ENCODE data around the gene RAPGEF1.
"Not testable (repeated sequence)": the region's sequence is repeated elsewhere in the genome, so short reads cannot be mapped to it uniquely, and the experiment has no call there.

RAPGEF1 gene

DNA sequence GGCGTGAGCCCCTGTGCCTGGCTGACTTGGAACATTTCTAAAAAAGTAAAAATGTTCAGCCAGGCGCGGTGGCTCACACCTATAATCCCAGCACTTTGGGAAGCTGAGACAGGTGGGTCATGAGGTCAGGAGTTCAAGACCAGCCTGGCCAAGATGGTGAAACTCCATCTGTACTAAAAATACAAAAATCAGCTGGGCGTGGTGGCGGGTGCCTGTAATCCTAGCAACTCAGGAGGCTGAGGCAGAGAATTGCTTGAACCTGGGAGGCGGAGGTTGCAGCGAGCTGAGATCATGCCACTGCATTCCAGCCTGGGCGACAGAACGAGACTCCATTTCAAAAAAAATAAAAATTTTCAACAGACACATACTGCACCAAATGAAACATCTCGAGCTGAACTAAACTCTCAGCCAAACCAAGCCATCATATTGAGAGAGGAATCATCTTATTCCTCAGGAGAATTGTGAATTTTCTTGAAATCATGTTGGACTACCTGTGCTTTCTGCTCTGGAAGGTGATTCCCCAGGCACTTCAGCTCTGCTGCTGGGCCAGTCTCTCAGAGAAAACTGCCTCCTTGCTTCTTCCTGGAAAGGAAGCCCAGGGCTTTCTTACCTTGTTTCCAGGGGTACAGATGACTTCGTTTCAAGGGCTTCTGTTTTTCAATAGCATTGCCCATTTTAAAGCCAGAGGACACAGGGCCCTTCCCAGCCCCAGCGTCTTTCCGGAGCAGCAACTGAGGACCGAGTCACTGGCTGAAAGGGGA, 30.7 kb downstream of the RAPGEF1 start:
- not testable (repeated sequence) for DNase-seq (ENCODE audit: extremely low read depth in 1 of 2, low read depth in 1 of 2)

DNA sequence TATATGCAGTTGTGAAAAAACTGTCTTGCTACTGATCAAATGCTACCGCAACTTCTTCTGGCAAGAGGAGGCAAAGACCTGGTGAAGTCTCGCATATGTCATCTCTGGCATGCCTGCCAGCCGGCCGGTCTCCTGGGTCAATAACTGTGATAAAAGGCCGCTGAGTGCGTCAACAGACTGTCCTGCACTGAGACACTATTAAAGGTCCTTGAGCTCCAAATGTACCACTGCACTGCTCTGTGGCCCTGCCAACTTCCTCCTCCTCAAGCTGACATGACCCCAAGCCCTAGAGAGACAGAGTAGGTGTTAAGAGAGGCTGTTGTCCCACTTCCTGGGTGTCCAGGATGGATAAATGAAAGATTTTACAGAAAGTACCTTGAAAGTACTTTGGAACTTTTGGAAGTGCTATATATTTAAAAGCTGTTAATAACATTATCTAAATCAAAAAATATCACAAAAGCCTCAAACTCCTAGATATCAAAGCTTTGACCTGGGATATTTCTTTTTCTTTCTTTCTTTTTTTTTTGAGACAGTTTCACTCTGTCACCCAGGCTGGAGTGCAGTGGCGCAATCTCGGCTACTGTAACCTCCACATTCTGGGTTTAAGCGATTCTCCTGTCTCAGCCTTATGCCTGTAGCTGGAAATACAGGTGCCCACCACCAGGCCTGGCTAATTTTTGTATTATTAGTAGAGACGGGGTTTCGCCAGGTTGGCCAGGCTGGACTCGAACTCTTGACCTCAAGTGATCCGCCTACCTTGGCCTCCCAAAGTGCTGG, 31.5 kb downstream of the RAPGEF1 start:
- DNase-seq (ENCODE audit: extremely low read depth in 1 of 2, low read depth in 1 of 2): no peak

DNA sequence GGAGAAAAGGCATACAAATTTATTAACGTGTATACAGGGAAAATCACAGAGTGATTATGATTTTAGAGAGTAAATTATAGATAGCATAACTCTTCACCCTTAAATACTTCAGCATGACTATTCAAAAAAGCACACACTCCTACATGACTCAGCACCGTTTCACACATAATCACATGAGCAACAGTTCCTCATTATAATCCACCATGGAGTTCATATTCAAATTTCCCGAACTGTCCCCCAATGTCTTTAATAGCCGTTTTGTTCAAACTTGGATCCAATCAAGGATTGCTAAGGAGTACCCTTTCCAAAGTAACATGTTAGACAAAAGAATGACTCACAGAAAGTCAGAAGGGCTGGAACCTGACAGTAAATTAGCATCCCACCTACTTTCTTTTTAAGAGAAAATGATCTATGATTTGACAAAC, 32.1 kb downstream of the RAPGEF1 start:
- DNase-seq (ENCODE audit: extremely low read depth in 1 of 2, low read depth in 1 of 2): no peak

DNA sequence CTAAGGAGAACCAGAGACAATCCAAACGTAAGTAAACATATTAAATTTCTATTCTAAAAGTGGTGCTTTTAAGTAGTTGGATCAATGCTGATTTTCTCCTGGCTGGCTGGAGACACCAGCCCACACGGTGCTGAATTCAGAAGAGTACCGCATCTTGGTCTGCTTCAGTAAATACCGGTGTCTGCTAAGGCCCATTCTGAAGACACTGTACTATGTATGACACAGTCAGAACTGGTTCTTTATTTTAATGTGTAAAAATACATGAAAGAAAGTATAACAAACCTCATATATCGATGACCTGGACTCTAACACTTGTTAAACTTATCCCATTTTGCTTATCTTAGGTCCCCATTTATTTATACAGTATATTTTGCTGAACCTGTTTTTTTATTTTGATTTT, 32.8 kb downstream of the RAPGEF1 start:
- no peak for DNase-seq (ENCODE audit: extremely low read depth in 1 of 2, low read depth in 1 of 2)

DNA sequence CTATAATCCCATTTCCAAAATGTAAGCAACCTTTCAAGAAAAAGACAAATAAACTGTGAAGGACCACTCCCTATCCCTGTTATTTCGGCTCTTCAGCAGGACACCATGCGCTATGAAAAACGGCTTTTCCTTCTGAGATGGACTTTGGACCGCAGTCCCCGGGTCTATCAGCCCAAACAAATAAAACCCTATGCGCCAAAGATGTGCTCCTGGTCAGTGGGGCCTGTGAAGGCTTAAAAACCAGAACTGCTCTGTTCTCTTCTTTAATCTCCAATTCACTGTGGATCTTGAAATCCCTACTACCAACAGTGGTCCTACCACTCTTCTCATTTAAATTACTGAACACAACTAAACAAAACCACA, 33.3 kb downstream of the RAPGEF1 start:
- no peak for DNase-seq (ENCODE audit: extremely low read depth in 1 of 2, low read depth in 1 of 2)

DNA sequence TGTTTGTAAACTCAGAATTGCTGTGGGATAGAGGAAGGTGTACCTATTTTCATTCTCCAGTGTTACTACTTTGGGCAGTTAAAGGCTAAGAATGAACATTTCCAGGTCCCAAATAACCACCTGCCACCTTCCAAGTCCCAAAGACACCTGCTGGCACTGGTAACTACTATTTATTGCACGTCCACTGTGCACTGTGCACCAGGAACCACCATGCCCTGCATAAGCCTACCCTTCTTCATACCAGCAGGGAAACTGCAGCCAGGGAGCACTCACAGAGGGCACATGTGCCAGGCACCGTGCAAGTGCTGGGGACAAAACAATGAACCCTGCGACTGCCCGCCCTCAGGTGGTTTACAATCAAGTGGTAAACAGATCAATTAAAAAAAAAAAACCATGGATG, 34.9 kb downstream of the RAPGEF1 start:
- DNase-seq (ENCODE audit: extremely low read depth in 1 of 2, low read depth in 1 of 2): no peak

DNA sequence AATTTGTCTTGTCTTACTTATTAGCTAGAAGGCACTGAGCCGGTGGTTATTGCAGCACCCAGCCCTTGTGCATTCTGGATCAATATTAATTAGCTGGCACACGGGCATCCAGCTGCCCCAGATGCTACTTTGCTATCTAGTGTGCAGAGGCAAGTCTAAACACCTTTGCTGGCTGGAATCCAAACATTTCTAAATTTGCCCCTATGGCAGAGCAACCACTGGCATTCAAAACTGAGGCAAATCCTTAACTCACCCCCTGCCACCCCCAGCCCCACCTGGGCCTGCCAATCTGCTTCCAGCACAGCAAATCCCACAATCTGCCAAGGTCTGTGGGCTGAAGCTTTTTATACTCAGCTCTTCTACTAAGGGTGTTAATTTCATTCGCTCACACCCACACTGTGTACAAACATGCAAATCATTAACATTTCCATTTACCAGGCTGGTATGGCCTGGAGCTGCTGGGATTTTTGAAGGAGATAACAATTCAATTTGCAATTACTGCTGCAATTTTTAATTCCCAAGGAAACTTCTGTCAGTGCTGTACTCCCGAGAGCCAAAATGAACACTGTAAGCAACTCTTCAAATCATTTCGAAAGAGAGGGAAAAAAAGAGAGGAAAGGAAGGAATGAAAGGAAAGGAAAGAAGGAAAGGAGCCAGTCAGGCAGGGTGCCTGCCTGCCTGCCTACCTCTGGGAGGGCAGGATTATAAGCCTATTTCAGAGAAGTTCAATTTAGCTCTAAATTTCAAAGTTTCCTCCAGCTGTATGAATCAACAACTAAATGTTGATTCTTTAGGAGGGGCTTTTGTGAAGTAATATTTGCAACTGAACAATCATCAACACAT, 35.5 kb downstream of the RAPGEF1 start:
- no peak for DNase-seq (ENCODE audit: extremely low read depth in 1 of 2, low read depth in 1 of 2)

DNA sequence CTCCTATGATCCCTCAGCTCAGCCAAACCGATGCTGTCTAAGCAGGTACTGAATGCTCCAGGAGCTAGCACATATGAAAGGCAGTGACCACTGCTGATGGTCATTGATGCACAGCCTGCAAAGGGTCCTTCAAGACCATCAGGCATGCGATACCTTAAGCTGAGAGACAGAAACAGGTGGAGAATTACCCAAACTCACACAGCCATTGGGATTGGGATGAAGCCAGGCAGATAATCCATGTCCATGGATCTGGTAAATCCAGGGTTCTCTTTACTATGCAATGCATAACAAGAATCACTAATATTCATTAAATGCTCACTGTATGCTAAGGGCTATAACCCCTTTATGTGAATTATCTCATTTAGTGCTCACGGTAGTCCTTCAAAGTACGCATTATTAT, 36.2 kb downstream of the RAPGEF1 start:
- no peak for DNase-seq (ENCODE audit: extremely low read depth in 1 of 2, low read depth in 1 of 2)

DNA sequence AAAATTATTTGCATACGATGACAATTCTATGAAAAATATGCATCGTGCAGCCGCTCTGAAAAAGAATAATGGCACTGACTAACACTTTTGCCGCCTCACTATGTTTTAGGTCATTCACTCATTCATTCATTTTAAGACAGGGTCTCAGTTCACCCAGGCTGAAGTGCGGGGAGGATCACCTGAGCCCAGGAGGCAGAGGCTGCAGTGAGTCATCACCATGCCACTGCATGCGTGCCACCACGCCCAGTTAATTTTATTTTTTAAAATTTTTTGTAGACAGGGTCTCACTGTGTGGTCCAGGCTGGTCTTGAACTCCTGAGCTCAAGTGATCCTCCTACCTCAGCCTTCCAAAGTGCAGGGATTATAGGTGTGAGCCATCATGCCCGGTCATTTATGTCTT, 37.0 kb downstream of the RAPGEF1 start:
- no peak for DNase-seq (ENCODE audit: extremely low read depth in 1 of 2, low read depth in 1 of 2)

DNA sequence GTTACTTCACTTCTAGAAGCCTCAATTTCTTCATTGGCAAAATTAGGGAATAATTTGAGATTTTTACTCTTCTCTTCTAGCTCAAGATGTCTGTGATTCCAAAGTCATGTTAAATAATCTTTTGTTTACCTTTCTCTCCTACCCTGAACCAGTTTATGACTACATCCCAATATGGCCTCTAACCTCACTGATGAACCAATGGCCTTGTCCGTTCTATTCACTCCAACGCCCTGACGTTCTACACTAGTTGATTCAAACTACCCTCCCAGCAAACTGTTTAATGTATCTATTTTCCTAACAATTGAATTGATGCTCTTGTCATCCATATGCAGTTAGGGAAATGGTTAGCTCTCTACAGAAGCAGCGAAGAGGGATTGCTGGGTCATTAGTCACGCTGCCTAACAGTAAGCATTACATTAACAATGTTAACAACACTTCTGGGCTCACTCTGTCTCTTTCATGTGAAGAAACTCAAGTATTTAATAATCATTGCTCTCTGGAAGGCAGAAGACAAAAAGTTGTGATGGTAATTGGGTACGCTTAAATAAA, 38.0 kb downstream of the RAPGEF1 start:
- DNase-seq (ENCODE audit: extremely low read depth in 1 of 2, low read depth in 1 of 2): no peak

DNA sequence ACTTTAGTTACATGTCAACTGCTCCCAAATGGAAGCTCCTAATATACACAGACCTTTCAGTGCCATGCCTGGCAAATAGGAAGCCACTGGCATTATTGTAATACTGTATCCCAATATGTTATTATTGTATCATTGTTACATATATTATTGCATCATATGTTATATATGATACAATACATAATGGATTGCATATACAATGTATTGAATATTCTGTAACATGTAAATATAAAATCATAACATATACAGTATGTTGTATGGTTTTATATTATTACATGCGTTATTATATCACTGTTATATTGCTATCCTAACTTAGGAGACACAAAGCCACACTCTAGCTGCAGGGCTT, 38.5 kb downstream of the RAPGEF1 start:
- DNase-seq (ENCODE audit: extremely low read depth in 1 of 2, low read depth in 1 of 2): no peak

DNA sequence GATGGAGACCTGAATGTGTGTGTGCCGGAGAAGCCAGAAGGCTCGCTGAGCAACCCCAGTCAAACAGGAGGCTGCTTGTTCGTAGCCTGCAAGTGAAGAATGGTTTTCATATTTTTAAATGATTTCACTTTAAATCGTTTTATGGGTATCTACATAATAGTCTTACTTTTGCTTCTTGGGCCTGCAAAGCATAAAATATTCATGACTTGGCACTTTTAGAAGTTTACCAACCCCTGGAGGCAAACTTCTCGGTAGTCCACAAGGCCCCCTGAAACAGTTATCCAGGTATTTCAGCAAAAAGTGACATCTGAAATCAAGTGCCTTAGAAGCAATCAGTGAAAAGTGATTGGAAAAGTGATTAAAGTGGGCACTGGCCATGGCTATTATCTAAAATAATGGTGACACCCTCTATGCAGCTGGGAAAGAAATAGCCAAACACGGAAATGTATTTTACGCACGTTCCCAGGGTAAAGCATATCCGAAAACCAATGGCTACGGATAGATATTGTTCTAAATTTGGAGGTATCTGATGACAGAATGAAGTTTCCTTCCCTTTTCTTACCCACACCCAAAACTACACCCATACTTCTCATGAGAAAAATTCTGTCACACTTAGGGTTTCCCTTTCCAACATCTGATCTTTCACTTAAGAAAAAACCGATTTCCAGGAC, 39.0 kb downstream of the RAPGEF1 start:
- no peak for DNase-seq (ENCODE audit: extremely low read depth in 1 of 2, low read depth in 1 of 2)

DNA sequence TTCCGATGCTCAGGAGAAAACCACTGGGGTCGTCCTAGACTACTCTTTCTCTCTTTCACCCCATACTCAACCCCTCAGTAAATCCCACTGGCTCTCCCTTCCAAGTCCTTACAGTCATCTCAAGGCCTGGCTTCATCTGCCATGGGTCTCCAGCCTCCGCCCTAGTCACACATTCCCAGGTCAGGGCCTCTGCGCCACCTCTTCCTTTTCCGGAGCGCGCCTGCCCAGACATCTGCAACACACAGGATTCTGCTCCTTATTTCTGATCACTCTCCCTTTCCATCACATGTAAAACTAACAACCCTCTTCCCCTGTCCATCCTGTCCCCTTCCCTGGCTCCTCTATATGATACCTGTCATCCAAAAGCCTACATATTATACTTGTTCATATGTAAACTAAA, 39.8 kb downstream of the RAPGEF1 start:
- no peak for DNase-seq (ENCODE audit: extremely low read depth in 1 of 2, low read depth in 1 of 2)

DNA sequence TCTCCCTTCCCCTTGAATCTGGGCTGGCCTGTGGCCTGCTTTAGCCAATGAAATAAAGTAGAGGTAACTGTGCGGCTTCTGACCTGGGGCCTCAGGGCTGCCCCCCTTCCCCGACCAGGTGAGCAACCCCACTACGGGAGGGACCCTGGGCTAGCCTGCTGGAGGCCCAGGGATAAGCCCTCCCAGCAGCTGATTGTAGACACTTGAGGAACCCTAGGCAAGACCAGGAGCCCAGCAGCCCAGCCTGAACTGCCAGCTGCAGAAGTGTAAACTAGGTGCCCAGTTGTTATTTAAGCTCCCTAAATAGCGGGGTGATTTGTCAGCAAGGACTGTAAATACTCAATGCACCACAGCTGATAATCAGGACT, 41.3 kb downstream of the RAPGEF1 start:
- no peak for DNase-seq (ENCODE audit: extremely low read depth in 1 of 2, low read depth in 1 of 2)

DNA sequence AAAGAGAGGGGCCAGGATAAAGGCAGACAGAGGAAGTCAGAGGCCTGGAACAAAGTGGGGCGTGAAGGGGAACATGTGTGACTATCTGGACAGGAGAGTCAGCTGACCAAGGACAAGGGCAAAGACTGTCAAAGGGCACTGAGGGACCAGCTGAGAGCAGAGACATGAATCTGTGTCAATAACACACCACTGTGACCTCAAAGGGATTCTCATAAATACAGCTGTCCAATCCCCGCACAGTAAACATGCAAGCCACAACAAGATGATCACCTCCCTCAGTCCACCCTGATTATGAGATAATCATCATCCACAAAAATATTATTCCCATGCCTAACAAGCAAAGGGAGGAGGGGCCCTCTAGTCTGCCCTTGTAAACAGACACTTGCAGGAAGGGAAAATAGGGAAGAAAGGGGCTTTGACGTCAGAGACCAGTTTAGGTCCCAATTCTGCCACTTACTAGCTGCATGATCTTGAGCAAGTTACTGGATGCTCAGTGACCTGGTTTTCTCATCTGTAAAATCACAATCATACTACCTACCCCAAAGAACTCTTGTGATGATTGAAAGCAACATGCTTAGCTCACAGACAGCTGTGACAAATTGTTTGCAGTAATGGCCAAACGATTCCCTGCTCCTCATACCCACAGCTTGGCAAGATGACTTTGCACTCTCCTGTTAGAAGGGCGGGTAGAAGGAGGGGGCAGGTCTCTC, 41.8 kb downstream of the RAPGEF1 start:
- no peak for DNase-seq (ENCODE audit: extremely low read depth in 1 of 2, low read depth in 1 of 2)

DNA sequence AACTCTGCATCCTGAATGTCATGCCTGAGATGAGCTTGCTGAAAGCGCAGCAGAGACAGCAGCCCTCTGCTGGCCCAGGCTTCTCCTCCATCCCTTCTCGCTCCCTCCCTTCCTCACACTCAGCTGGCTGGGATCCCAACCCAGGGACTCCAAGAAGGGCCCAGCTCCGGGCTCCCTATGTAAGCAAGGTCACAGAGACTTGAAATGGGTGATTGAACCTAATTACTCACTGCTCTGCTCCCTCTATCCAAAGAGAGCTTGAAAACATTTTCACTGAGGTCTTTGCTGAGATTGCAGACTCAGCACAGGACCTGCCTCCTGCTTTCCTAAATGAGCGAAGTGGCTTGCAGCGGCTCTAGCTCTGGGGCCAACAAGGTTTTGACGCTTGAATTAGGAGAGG, 42.8 kb downstream of the RAPGEF1 start:
- no peak for DNase-seq (ENCODE audit: extremely low read depth in 1 of 2, low read depth in 1 of 2)

DNA sequence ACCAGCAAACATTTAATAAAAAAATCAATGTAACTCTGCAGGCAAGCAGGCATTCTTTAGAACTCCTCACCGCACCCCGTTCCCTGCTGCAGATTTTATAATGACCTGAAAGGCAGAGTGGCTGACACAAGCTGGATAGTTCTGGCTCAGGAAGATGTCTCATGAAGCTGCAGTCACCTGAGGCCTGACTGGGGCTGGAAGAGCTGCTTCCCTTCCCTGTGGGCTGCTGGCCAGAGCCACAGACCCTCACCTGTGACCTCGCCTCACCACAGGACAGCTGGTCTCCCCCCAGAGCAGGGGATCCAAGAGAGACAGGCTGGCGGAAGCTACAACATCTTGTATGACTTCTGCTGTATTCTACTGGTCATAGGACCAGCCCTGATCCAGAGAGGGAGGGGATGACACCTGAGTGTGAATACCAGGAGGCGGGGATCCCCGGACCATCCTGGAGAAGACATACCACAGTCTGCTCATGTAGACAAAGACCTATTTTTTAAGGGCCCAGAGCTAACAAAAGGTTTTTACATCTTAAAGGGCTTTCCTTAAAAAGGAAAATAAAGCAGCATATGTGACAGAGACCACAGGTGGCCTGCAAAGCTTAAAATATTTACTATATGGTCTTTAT, 43.9 kb downstream of the RAPGEF1 start:
- no peak for DNase-seq (ENCODE audit: extremely low read depth in 1 of 2, low read depth in 1 of 2)

DNA sequence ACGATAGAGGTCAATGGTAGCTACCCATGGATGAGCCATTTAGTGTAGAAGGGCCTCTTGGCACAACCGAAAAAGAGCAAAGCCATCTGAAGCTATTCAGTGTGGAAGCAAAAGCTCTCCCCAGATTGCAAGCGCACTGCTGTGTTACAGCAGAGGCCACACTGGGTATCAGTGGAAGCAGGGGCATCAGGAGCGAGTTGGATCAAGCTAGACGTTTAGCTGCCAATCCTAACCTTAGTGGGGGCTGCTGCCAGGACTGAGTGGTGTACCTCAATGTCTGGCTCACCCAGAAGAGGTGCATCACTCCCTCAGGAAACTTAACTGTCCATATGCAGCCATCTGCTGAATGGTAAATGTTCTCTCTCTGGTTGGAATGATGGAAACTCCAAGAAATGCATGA, 44.5 kb downstream of the RAPGEF1 start:
- DNase-seq (ENCODE audit: extremely low read depth in 1 of 2, low read depth in 1 of 2): no peak

DNA sequence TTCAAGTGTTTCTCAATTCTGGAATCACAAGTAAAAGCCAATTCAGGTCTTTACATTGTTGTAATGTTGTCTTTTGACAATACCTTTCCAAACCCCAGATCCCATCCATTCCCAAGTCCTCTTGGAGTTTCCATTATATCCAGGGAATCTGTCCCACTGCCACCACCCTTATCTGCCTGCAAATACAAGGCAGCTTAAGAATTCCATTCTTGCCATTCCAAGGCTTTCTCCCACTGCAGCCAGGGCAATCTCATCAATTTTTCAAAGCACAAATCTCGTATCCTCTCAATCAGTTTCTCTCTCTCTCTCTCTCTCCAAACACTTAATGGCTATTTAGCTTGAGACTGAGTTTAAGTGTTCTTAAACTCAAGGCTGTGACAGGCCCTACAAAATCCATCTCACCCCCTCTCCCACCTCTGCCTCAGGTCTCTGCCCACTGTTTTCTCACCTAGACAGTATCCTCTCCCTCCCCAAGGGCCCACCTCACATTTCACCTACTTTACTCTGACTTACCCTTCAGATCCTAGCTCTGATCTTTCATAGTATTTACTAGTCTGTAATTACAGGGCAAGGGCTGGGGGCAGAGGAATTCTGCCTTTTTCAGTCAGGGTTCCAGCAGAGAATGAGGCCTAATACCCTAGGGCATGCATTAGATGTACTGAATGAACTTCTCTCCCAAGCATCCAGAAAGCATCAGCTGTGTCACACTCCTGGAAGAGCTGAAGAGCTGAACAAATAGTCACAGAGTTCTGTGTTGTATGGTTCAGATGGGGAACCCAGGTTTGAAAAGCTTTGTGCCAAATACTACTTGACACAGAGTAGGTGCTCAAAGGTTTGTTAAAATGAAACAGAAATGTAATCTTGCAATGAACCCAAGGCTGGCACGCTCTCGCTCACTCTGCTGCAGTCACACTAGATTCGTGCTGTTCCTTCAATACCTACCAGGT, 46.0 kb downstream of the RAPGEF1 start:
- DNase-seq (ENCODE audit: extremely low read depth in 1 of 2, low read depth in 1 of 2): no peak
